ENCODE results near the gene FAM83D.

FAM83D gene

DNA sequence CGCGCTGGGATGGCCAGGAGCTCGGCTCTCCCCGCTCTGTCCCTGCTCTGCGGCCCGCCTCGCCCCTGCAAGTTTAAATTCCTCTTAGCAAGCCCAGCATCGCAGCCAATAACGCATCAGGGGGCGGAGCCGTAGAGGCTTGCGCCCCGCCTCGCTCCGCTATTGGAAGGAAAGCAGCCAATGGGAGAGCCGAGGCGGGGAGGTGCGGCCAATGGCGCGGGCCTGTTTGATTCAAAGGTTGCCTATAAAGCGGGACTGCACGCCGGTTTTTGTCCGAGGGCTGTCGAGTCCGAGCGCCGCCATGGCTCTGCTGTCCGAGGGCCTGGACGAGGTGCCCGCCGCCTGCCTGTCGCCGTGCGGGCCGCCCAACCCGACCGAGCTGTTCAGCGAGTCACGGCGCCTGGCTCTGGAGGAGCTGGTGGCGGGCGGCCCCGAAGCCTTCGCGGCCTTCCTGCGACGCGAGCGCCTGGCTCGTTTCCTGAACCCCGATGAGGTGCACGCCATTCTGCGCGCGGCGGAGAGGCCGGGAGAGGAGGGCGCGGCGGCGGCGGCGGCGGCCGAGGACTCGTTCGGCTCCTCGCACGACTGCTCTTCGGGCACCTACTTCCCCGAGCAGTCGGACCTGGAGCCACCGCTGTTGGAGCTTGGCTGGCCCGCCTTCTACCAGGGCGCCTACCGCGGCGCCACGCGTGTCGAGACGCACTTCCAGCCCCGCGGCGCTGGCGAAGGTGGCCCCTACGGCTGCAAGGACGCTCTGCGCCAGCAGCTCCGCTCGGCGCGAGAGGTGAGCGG, at the start of gene FAM83D:
Gene FAM83D (plus strand): TSS at position 276 of the 792 bp plus-strand sequence. CDS start 26 bp downstream, at position 302.
- peak; percentile 95 to 98 (median 97) for DNase-seq

- no peak for DNase-seq
Measured at GRCh38 chr20:38877483-38877882, 48.7 kb upstream of the FAM83D start.

- DNase-seq: no peak
Measured at GRCh38 chr20:38878866-38879265, 47.4 kb upstream of the FAM83D start.

GRCh38 chr20:38880952-38881735, 45.1 kb upstream of the FAM83D start:
- no peak for DNase-seq

DNA sequence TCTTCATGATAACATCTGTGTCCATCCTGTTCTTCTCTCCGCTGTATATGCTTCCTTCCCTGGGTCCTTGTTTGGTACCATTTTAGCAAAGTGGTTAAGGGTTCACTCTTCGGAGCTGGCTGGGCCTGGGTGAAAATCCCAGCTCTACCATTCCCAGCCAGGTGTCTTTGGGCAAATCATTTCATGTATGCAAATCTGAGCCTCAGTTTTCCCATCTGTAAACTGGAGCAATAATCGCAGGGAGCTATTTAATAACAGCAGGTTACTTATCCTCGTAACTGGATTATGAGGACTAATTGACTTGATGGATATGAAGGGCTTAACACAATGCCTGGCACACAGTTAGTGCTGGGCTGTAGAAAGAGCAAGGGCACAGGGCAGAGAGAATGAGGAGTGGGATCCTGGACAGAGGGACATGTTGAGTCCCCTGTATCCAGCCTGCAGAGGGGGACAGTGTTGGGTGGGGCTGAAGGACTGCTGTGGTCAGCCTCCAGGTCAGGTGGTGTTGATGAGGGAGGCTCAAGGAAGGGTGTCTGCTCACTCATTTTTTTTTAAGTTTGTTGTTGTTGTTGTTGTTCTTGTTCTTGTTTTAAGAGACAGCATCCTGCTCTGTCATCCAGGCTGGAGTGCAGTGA, 44.3 kb upstream of the FAM83D start:
- DNase-seq: no peak

DNA sequence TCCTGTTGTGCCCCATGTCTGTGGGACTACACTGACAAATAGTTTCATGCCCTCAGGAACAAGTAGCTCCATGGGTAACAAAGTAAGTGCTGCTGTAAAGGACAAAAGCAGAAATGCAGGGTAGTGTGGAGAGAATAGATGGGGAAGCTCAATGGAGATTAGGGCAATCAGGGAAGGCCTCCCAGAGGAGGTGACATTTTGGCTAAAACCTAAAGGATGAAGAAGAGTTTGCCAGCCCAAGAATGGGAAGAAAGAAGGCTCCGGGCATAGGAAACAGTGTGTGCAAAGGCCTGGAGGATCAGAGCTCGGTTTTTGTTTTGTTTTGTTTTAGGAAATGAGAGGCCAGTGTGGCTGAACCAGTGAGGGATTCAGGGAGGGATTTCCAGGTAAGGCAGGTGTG, 43.6 kb upstream of the FAM83D start:
- no peak for DNase-seq

DNA sequence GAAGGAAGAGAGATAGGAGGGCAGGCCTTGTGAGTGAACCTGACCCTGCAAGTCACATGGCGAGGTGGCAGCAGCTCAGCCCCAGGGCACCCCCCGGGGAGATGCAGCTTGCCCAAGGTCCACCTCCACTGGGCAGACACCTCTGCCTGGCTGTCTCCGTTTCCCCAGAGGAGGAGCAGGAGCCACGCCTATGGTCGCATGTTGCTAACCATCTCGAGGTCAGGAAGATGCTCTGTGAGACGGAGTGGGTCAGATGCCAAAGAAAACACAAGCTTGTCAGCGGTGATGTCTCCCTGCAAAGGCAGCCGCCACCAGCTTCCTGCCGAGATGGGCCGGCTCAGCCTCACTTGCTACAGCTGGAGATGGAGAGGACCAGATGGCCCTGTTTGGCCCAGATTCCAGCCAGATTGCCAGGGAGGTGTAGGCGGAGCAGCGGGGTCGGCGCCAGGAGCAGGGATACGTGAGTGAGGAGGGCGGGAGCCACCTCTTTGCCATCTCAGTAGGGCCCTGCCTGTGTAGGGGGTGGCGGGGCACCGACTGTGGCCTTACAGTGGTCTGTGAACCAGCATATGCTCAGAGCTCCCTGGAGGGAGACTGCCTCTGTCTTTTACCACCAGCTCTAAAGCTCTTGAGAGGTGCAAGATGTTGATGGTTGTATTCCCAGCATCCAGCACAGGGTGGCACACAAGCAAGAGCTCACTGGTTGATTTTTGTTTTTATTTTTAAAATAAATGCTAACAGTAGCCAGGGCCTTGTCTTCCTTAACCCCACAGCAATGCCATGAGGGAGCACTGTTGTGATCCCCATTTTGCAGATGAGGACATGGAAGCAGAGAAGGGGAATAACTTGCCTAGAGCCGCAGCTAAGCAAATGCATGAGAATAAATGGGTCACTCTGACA, 42.9 kb upstream of the FAM83D start:
- DNase-seq: peak in 2 of 3 experiments; percentile 53 to 70

DNA sequence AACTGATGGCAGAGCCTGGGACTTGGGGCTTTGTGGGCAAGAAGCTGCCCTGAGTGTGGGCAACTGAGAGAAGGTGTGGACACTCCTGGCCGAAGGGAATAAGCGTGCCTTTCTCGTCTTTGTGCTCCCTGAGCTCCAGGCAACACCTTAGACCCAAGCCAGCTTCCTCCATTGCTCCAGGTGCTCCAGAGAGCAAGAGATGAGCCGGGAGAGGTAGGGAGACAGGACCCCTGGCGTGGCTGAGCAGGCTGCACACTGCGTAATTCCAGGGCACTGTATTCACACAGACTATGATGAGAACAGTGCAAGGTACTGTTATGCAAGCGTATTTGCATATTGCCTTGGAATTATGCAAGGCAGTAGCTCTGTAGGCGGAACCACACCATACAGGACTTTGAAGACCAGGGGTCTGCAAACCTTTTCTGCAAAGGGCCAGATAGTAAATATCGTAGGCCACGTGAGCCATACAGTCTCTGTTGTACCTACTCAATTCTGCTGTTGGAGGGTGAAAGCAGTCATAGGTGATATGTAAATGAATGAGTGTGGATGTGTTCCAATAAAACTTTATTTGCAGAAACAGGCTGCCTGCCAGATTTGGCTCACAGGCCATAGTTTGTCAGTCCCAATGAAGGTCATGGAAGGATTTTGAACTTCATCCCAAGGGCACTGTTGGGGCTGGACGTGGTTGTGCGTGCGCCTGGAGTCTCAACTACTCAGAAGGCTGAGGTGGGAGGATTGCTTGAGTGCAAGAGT, 42.1 kb upstream of the FAM83D start:
- no peak for DNase-seq

DNA sequence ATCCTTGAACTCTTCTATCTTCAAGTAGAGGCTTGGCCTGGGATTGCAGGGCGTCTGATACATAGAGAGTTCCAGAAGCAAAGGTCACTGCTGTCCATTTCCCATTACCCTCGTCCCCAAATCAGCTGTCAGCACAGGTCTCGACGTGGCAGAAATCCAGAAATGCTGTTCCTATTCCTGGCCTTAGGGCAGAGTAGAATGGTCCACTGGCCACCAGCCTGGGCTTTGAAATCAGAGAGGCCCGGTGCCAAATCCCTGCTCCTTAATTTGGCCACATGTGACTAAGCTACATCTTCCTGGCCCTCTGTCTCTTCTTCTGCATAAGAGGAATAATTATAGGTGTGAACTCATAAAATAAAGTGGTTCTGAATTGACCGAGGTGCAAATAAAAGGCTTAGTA, 40.9 kb upstream of the FAM83D start:
- DNase-seq: no peak

- no peak for DNase-seq
Measured at GRCh38 chr20:38888059-38888831, 38.0 kb upstream of the FAM83D start.

DNA sequence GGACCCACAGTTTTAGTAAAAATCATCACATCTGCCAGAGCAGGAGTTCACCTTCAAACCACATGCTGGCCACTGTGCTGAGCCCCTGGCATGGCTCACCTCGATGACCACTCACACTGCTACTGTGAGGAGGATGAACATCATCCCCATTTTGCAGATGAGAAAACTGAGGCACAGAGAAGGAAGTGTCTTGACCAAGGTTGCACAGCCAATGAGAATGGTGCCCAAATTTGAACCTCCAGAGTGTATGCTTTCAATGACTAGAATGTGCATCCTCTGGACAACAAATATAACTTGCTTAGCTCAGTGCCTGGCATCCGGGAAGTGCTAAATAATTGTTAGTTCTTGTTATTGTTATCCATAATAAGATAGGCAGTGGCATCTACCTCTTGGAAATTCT, 37.2 kb upstream of the FAM83D start:
- no peak for DNase-seq

DNA sequence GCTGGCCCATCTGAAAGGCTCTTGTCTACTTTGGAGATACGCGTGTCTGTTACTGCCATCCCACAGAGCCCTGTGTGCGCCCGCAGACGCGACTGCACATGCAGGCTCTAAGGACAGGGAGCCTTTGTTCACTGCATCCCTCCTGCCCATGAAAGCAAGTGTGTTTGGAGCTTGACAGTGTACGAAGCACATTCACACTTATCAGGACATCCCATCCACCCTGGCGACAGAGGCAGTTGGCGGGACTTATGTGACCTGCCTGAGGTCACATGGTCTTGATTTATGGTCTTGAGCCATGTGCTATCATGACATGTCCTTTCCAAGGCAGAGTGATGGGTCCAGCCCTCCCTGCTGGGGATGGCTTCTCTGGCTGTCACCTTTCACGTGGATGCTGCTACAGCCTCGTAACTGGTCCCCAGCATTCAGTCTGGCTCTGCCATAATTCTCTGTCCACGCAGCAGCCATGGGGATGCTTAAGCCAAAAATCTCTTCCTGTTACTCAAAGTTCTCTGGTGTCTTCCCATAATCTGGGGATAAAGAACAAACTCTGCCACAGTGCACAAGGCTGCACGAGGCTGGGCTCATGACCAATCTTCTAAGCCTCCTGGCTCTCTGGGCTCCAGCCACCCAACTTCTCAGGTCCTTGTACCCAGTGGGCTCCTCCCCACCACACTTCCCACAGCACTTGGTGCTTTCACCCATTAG, 36.3 kb upstream of the FAM83D start:
- no peak for DNase-seq

DNA sequence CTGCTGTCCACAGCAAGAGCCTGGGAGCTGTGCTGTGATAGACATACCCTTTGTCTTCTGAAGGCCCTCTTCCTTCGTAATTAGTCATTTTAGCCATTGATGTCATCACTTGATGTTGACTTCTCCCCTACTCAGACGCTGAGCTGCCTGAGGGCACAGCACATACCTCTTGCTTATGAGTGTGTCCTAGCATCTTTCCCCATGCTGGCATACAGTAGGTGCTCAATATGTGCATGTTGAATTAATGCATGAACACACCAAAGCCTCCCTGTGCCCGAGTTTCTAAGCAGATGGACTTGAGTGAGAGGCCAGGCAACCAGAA, 35.8 kb upstream of the FAM83D start:
- no peak for DNase-seq

DNA sequence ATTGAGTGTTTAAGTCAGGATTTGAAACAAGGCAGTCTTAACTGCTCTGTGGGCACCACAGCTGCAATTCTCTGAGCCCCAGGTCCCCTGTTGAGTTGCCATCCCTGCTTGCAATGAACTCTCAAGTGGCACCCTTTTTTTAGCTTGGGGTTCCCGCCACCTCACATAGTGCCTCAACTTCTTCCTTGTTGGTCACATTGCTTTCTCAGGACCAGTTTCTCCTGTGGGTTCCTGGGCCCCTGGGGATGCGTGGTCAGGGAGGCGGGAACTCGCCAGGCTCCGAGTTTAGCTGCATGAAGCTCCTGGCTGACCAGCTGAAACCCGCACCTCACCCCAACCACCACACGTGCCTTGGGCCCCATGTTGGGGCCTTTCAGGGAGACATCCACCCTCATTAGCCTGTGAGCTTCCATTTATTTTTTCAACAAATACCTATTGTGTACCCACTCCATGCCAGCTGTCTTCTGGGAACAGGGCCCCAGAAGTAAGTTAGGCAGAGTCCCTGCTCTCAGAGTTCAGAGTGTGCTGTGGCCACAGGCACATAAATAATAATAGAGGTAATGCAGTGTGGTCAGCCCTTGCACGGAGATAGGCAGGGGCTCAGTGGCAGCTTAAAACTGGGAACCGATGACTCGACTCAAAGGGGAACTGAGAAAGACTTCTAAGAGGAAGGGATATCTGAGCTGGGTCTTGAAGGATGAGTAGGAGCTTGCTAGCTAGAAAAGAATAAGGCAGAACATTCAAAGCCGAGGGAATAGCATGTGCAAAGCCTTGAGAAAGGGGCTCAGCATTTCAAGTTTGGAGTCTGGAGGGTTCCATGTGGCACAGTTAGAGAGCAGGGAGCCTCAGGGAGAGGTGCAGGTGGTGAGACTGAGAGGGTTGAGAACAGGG, 33.9 kb upstream of the FAM83D start:
- DNase-seq: no peak

DNA sequence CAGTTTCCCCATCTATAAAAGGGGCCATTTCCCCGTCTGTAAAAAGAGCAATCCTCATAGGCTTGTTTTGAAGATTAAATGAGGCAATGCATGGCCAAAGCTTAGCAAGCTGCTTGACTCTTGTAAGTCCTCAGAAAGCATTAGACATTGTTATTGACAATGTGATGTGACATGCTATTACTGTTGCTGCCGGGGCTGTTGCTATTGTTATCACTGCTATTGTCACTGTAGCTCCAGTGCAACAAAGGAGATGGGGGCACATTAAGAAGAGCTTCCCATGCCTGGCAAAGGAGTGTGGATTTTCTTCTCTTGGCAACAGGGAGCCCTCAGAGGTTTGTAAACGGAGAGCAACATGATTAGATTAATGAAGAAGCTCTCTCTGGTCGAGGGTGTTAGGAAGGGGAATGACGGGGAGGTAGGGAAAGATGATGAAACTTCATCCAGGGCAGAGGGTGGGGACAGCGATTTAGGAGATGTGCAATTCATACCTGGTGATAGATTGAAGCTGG, 33.1 kb upstream of the FAM83D start:
- DNase-seq: peak in 1 of 3 experiments; percentile 82

DNA sequence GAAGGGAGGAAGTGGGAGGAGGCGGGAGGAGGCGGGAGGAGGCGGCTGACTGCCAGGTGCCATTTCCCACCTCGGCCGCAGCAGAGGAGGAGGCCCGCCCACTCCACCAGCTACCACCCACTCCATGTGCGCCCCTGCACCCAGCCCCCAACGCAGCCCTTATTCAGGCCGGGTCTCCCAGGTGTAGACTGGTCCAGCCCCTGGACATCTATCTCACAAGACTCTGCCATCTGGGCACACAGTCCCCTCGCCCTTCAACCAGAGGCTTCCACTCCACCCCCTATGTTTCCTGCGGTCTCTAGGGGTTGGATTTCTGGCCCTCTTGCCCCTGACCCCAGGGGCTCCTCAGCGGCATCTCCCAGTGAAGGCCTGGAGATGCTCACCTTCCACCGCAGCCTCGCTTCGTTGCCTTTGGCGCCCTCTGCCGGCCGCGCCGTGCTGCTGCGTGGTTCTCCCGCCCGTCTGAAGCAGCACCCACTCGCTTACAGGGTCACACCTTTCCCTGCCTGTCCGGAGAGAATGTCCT, 32.6 kb upstream of the FAM83D start:
- DNase-seq: peak; percentile 57 to 89 (median 85)

DNA sequence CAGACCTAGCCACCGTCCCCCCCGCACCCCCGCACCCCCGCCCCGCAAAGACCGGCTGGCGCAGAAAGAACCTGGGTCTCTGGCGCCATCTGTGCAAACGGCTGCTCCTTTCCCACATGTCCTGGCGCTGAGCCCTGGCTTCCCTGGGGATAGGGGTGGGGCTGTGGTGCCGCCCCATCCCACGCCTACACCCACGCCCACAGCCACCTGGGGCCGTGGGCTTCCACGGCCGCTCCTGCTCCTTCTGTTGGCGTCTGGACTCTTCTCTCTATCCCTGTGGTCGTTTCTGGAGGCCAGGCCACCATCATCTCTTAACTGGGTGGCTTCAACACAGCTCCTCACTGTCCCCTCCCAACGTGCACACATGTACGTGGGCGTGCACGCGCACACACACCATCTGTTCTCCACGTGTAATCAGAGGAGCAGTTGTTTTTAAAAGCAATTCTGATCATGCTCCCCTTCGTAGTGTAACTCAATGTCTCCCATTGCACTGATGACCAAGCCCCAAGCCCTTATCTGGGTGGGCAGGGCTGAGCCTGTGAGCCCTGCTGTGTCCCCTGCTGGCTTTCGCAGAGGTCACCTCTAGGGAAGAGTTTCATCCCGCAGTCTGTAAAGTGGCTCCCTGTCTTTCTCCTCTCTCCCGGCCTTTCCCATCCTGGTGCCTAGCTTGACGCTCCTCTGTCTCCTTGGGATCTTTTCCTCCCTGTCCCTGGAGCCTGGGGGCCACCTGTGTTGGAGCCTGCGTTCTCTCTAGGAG, 31.9 kb upstream of the FAM83D start:
- DNase-seq: peak in 2 of 3 experiments; percentile 73 to 76
